Measurements from ENCODE around the gene CPE.

GRCh38 chr4:165462009-165462408 lies 83.2 kb downstream of the CPE start:
- TF ChIP-seq CTCF (IDR thresholded peaks at IDR 0.05) (no peak), POLR2A (IDR thresholded peaks at IDR 0.05; ENCODE audit: low read depth) (no peak)

All from esophagus muscularis mucosa (tissue), 3 donors.